NCI-H524 treated with DMSO at 0.1 percent for 48 hours (cell line): ENCODE measurements around the gene CDK17.
"Not testable (repeated sequence)": the region's sequence is repeated elsewhere in the genome, so short reads cannot be mapped to it uniquely, and the experiment has no call there.

ENCODE experiments used
- DNase-seq: peaks from one replicate; lab custom pipeline; 2025; lab: John Stamatoyannopoulos, UW

The CDK17 gene

GRCh38 chr12:96315741-96316481 lies 84.3 kb downstream of the CDK17 start:
- not testable (repeated sequence) for DNase-seq

GRCh38 chr12:96314723-96315122 lies 85.5 kb downstream of the CDK17 start:
- DNase-seq, result no peak

- no peak for DNase-seq
Measured at GRCh38 chr12:96313606-96314005, 86.6 kb downstream of the CDK17 start.

GRCh38 chr12:96311191-96311590 lies 89.0 kb downstream of the CDK17 start:
- no peak for DNase-seq

- DNase-seq, result no peak
Measured at GRCh38 chr12:96310067-96310466, 90.2 kb downstream of the CDK17 start.

- DNase-seq, result no peak
Measured at GRCh38 chr12:96308881-96309280, 91.4 kb downstream of the CDK17 start.

- no peak for DNase-seq
Measured at GRCh38 chr12:96305665-96306064, 94.6 kb downstream of the CDK17 start.

GRCh38 chr12:96303653-96304052 lies 96.6 kb downstream of the CDK17 start:
- DNase-seq, result no peak

GRCh38 chr12:96302687-96303310 lies 97.4 kb downstream of the CDK17 start:
- no peak for DNase-seq

GRCh38 chr12:96301732-96302131 lies 98.5 kb downstream of the CDK17 start:
- no peak for DNase-seq

GRCh38 chr12:96300064-96300463 lies 100.2 kb downstream of the CDK17 start:
- no peak for DNase-seq

- no peak for DNase-seq
Measured at GRCh38 chr12:96297504-96297903, 102.7 kb downstream of the CDK17 start.

GRCh38 chr12:96295532-96296160 lies 104.6 kb downstream of the CDK17 start:
- DNase-seq, result no peak

GRCh38 chr12:96294831-96295230 lies 105.4 kb downstream of the CDK17 start:
- DNase-seq, result no peak

GRCh38 chr12:96293093-96293492 lies 107.1 kb downstream of the CDK17 start:
- DNase-seq, result no peak

GRCh38 chr12:96289067-96289466 lies 111.2 kb downstream of the CDK17 start:
- no peak for DNase-seq

GRCh38 chr12:96285158-96285557 lies 115.1 kb downstream of the CDK17 start:
- DNase-seq, result no peak

GRCh38 chr12:96274331-96274730 lies 125.9 kb downstream of the CDK17 start:
- no peak for DNase-seq

- DNase-seq, result no peak
Measured at GRCh38 chr12:96271469-96272199, 128.6 kb downstream of the CDK17 start.

- DNase-seq, result no peak
Measured at GRCh38 chr12:96266238-96266637, 134.0 kb downstream of the CDK17 start.

- no peak for DNase-seq
Measured at GRCh38 chr12:96265836-96266235, 134.4 kb downstream of the CDK17 start.

GRCh38 chr12:96265400-96265799 lies 134.8 kb downstream of the CDK17 start:
- DNase-seq, result no peak

- no peak for DNase-seq
Measured at GRCh38 chr12:96263449-96263902, 136.8 kb downstream of the CDK17 start.
